DMS 273 (cell line): Measurements from ENCODE around the gene ZBED5.
"Not testable (repeated sequence)": the region's sequence is repeated elsewhere in the genome, so short reads cannot be mapped to it uniquely, and the experiment has no call there.

ENCODE experiments used
- DNase-seq: peaks from one replicate; lab custom pipeline; 2025; ENCODE audit not compliant: unreplicated experiment; lab: John Stamatoyannopoulos, UW

The ZBED5 gene

DNA sequence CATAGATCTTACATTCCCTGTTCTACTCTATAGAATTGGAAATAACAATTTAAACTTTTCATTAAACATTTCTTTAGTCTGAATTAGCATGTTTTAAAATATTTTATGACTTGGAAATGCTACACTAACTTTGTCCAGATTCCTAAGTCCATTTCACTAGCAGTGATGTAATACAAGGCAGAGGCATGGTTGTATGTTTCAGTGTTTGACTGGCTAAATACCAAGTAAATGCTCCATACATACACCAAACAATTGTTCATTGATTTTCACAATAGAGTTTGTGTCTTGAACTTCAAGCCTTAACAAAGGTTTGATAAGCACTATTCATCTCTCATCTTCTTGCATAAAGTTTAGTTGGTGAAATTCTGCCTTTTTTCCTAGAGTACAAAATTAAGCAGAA lies 13.5 kb downstream of the ZBED5 start:
- no peak for DNase-seq

DNA sequence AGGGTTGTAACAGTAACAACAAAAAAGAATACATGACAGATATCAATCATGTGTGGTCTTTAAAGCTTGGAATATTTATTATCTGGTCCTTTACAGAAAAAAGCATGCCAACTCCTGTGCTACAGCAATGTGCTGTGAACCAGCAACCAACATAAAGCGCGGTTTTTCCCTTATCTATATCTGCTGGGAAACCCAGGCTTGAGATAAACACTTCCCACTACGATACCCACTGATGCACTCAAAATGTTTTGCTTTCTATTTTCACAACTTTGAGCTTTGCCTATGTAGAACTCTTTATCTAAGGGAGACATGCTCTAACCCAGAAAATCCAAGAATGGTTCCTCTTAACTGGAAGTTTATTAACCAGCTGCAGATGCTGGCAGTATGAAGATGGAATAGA lies 19.0 kb downstream of the ZBED5 start:
- no peak for DNase-seq

DNA sequence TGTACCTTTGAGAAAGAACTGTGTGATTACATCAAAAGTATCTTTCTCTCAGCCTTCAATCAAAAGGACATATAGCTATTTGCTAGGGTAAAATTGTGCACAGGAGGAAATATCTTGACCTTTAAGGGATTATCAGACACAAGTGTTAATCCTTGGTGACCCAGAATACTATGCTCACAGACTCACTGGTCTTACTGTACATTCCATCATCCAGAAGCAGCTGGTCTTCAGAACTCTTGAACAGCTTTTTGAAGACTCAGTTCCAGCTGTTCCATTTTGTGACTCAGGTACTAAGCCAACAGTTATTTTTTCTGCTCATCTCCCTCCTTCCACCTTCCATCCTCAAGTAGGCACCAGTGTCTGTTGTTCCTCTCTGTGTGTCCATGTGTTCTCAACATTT lies 19.8 kb downstream of the ZBED5 start:
- no peak for DNase-seq

DNA sequence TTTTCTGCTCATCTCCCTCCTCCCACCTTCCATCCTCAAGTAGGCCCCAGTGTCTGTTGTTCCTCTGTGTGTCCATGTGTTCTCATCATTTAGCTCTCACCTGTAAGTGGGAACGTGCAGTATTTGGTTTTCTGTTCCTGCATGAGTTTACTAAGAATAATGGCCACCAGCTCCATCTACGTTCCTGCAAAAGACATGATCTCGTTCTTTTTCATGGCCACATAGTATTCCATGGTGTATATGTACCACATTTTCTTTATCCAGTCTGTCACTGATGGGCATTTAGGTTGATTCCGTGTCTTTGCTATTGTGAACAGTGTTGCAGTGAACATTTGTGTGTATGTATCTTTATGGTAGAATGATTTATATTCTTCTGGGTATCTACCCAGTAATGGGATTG lies 21.0 kb downstream of the ZBED5 start:
- not testable (repeated sequence) for DNase-seq

DNA sequence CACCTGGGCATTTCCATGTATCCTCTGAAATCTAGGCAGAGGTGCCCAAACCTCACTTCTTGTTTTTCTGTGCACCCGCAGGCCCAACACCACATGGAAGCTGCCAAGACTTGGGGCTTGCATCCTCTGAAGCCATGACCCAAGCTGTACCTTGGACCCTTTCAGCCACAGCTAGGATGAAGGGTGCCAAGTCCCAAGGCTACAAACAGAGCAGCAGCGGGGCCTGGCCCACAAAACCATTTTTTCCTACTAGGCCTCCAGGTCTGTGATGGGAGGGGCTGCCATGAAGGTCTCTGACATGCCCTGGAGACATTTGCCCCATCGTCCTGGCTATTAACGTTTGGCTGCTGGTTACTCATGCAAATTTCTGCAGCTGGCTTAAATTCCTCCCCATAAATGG lies 28.7 kb downstream of the ZBED5 start:
- no peak for DNase-seq

DNA sequence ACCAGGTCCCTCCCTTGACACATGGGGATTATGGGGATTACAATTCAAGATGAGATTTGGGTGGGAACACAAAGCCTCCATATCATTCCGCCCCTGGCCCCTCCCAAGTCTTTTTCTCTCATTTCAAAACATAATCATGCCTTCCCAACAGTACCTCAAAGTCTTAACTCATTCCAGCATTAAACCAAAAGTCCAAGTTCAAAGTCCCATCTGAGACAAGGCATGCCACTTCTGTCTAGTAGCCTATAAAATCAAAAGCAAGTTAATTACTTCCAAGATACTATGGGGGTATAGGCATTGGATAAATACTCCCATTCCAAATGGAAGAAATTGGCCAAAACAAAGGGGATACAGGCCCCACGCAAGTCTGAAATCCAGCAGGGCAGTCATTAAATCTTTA lies 29.5 kb downstream of the ZBED5 start:
- no peak for DNase-seq

DNA sequence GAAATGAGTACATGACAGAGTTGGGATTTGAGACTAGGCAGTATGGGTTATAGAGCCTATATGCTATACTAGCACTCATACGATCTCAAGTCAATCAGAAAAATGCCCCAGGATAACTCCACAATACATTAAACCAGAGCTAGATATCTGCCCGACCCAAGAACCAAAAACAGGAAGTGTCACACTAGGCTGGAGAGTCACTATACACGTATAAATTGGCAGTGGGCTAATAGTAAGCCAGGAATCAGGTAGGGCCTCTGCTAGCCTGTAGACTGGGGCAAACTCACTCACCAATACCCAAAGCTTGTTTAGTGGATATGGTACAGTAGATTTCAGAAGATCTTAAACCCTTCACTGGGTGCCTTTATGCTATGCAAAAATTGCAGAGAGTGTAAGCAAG lies 33.0 kb downstream of the ZBED5 start:
- no peak for DNase-seq

DNA sequence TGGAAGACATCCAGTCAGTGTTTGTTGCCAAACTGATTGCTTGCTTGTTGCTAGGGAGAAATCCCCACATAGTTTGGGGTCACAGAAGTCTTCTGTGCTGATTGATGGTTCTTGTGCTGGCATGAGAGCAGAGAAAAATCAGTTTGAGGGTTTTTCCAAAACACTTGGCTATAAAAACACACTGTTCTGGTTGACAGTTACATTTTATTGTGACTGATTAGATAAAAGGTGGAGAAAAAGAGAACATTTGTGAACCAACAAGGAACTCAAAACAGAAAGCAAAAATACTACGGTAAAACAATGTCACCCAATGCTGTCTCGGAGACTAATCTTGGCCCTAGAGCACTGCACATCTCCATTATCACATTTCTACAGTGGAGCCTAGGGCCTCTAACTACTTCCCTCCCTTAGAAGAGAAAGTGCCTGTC lies 34.7 kb downstream of the ZBED5 start:
- DNase-seq = no peak

DNA sequence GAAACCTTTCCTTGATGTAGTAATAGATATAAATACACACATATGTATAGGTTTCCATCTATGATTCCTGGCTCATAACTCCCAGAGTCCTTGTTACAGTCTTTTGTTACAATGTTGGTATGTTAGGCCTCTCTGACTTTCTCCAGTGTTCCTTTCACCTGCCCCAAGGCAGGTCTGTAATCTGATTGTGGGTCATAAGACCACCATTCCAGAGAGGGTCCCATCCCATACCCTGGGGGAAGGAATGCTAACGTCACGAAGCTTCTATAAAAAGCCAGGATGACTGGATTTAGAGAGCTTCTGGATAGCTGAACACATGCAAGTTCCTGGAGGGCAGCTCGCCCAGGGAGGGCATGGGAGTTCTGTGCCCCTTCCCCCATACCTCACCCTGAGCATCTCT lies 35.4 kb downstream of the ZBED5 start:
- DNase-seq = not testable (repeated sequence)

DNA sequence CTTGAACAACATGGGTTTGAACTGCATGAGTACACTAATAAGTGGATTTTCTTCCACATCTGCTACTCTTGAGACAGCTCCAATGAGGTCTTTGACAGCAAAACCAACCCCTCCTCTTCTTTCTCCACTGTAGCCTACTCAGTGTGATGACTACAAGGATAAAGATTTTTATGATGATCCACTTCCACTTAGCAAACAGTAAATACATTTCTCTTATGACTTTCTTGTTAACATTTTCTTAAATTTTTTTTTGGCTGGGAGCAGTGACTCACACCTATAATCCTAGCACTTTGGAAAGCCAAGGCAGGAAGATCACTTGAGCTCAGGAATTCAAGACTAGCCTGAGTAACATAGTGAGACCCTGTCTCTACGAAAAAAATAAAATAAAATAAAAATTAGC lies 39.3 kb downstream of the ZBED5 start:
- DNase-seq = no peak

DNA sequence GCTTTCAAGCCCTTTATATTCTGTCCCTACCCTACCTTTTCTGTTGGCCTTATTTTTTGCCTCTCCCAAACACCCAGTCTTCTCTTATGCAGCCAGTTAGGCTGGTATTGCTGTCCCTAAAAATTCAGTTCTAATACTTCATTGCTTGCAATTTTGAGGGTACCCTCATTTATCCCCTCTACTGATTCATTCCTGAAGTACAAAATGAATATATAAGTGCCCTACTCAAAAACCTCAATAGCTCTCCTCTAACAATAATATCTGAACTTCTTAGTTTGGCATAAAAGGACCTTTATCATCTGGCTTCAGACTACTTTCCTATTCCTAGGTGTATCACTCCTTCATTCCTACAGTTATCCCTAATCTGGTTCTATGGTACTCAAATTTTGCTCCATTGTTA lies 43.9 kb downstream of the ZBED5 start:
- no peak for DNase-seq

DNA sequence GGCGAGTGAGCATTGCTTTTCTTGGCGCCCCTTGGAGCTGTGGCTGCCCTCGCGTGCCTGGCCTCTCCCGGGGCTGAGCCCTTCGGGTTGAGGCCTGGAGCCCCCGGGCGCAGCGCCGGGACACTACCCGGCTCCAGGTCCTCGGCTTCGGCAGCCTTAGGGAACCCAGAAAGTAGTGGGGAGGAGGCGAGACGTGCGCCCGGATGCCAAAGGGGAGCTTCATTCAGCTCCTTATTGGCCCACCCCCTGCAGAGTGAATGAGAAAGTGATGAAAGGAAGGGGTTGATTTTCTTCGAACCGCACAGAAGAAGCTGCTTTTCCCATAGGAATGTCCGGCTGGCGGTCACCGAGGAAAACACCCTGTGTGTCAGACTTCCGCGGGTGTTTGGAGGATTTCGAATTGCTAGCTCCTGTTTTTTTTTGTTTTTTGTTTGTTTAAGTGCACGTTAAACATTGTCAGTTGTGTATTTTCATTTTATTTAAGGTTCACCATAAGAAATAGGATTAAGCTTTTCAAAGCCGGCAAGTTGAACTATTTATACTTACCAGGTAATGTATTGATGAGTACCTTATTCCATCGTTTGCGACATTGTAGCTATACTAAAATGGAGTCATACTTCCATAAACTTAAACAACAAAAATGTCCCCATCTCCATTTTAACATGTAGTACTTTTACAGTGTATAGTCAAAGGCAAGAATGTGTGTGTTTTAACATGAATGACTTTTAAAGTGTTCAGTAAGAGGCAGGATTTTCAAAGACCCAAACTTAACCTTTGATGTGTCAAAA lies 48.3 kb downstream of the ZBED5 start:
- DNase-seq = peak; percentile 70

DNA sequence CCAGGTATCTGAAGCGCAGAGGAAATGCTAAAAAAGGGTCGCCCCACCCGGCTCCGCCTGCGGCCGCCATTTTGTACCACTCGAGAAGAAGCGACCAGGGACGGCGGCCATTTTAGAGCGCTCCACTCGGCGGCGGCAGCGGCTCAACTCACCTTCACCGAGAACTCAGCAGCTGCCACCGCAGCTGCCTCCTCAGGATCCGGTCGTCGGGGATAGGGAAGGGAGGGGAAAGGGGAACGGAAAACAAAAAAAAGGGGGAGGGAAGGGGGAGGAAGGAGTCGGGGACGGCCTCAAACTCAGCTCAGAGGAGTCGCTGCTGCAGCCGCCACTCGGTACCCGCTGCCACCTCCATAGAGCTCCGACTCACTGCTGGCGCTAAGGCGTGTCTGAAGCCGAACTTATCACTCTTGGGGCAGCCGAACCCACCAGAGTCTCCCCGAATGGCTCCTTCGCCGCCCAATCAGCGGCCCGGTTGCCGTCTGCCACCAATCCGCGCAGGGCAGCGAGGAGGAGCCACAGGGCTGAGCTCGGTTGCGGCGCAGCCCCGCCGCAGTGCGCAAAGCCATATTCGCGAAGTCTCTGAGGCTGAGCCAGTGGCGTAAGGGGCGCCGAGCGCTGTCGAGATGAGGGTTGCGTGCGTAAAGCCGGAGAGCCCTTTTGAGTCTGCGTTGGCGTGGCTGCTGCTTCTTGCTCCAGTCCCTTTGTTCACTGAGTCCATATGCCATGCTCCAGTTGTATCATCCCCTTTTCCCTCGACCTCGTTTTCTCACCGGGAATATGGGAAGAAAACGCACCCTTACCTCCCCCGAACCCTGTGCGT lies 49.1 kb downstream of the ZBED5 start, which contains the start of gene EIF4G2:
EIF4G2 (minus strand) TSS at position 374 of the 820 bp plus-strand sequence.
- peak; percentile 97 for DNase-seq

DNA sequence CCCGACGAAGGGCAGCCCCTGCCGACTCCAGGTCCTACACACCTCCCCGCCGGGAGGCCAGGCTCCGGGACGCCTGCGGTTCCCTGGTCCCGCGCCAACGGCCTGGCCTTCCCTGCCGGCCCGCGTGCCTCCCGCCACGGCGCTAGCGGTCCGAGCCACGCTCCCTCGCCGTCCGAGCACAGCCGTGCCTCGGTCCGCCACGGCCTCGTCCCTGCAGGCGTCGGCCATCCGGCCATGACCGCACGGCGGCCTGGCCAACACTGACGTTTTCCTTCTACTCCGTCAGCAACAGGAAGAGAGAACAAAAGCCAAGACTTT lies 49.7 kb downstream of the ZBED5 start:
- DNase-seq = no peak

DNA sequence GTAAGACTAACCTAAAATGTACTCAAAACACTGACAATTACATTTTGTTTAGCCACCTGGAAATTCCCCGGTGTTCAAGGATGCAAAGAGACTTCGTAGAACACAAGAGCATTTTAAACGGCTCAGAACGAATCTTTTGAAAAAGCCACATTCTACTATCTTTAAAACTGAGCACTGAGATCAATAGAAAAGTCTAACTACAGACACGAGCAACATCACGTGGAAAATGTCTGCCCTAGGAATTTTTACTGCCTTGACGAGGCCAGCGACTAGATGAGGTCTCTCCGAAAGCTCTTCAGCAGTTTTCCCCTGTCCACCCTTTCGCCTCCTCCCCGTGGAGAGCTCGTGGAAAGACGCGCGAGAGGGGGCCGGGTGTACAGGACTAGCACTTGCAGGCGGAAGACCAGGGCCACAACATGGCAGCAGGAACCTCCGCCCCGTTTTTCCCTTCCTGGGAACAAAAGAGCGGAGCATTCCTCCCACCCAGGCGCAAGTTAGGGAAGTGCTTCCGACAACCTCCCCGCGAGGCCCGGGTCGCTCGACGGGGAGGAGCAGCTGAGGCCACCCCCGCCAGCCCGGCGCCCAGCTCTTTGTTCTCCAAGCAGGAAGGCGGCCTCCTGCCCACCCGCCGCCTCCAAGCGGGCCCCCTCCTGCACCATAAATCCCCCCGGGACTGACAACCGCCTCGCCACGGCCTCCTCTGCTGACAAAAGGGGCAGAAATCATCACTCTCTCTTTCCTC lies 50.2 kb downstream of the ZBED5 start:
- DNase-seq = peak; percentile 51

DNA sequence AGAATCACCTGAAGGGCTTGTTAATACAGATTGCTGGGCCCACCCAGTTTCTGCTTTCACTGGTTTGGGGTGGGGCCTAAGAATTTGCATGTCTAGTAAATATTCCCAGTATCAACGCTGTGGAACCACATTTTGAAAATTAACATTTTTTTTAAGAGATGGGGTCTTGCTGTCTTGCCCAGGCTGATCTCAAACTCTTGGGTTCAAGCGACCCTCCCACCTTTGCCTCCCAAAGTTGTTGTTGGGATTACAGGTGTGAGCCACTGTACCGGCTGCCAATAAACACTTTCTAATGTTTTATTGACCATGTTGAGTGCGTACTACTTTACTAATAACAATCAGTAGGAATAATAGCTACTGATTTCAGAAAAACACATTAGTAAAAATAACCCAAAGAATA lies 51.6 kb downstream of the ZBED5 start:
- DNase-seq = no peak

DNA sequence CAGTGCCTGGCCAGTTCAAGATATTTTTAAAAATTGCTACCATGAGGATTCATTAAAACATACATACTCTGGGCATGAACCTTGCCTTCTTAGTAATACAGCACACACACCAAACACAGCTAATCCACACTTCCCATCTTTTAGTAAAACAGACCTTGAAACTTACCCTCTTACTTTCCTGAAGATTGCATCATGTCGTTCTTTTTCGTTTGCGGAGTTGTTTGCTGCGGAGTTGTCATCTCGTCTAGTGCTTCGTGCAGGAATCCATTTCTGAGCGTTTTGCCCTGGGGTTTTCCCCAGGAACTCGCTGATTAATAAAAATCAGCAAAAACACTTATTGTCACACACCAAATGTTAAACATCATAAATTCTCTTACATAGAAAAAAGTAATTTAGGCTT lies 52.1 kb downstream of the ZBED5 start:
- no peak for DNase-seq

DNA sequence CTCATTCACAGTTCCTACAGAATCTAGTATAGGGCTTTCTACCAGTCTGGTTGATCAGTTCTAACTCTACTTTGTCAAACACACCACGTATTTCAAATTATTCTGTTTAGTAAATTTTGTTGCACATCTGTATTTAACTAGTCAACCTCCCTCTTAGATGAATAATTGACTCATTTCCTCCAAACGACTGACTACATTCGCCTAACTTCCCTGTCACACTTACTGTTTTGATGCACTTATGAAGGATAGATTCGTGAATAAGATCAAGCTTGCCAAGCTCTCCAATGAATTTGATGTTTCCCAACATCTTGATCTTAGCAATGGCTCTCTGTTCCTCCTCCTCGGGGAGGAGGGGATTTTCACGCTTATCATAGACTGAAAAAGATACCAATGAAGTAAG lies 54.2 kb downstream of the ZBED5 start:
- no peak for DNase-seq
